Measurements from ENCODE around the gene NPFFR2.
"Not testable (repeated sequence)": the region's sequence is repeated elsewhere in the genome, so short reads cannot be mapped to it uniquely, and the experiment has no call there.

The NPFFR2 gene

DNA sequence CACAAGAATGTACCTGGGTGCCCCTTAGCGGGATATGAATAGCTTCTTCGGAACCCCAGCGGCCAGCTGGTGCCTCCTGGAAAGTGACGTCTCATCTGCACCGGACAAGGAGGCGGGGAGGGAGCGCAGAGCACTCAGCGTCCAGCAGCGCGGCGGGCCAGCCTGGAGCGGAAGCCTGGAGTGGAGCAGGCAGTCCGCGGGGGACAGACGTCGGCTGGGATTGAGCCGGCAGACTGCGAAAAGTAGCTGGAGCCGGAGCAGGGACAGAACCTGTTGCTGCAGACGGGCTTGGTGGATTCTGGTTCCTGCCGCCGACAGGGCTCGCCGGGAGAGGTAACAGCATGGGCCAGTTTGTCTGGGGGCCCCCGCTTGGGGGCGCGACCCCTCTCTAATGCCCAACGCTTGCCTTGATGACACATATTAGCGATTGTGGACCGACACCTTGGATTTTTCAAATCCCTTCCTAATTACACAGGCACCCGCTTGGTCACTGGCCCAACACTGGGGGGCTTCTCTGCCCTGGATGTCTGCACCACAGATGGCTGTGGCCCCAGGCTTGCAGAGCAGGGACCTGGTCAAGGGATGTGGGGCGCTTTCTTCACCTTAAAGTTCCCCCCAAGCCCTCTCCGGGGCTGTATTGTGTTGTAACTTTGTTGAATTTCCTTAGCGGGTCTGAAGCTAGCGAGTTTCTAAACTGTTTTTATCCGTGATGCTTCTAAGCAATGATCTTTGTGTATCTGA is at the start of gene NPFFR2:
Gene NPFFR2 (plus strand): TSS at position 133 of the 741 bp plus-strand sequence. CDS start 96,592 bp downstream, outside the sequence.
- DNase-seq, result no peak

DNA sequence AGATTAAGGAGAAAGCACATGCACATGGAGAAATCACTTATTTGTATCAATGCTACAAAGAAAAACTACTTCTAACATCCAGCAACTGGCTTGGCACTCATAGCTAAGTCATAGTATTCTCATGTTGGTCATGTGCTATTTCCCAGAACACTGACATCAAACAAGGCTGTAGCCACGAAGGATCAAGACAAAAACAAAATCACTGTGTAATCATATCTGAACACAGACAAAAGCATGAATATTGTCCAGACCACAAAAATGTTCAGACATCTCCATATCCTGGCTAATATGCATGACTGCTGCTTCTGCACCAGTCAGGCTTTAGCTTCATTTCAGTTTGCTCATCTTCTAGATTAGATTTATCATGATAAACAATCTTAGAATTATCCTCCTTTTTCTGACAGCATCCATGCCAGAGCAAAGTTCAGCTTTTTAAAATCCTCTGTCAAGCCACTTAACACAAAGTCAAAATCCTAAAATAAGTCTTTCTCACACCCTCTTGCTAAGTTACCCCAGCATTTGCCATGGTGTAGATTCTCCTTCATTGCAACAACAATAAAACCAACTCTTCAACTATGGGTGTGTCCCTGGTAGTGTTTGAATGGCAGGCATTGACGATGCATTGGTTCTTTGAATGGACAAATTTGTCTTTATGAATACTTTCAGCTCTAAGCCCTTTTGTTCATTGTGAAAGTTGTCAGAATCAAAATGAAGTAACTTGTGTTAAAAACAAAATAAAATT is 39.1 kb upstream of the NPFFR2 start:
- DNase-seq, result no peak

DNA sequence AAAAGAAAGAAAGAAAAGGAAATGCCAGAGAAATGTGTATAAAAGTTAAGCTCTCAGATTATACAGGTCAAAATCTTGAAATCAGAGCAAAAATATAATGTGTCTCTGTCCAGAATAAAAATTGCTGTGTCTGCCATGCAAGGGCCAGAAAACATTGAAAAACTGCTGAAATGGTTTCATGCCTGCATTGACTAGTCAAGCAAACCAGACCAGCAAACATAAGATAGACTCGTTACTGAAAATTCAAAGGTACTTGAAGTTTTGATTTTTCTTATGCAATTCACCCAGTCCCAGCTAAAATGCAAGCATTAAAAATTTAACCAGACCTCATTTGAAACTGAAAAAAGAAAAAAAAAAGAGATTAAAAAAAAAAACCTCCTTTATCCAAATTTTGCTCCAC is 37.2 kb upstream of the NPFFR2 start:
- no peak for DNase-seq

DNA sequence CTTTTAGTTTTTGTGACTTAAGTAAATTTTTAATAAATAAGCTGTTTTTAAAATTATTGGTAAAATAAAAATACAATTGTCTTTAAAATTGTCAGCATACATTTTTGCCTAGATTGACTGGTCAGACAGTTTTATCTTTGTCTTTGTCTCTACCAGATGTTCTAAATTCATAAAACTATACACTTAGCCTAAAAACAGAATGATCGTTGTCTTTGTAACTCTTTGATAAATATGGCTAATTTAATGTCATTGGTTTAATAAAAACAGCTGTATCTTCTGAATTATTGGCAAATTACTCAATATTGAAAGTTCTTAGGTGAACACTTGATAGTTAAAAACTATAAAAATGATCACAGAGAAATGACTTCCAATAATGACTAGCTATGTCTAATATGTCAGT is 36.5 kb upstream of the NPFFR2 start:
- DNase-seq, result no peak

DNA sequence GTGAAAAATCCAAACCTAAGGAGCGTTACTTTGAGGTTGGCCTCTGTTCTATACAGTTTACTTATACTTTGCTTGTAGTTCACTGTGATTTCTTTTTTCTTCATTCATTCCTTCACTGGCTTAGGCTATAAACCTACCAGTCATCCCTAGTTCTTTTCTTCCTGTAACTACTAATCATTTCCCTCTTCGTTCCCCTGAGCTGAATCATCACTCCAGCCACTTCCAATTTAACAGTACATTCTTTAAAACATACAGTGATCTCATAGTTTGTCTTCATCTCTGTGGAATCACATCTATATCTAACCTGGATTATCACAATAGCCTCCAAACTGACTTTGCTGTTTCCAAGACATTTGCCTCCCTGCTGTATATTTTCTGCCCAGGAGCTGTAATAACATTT is 25.2 kb upstream of the NPFFR2 start:
- DNase-seq, result no peak

DNA sequence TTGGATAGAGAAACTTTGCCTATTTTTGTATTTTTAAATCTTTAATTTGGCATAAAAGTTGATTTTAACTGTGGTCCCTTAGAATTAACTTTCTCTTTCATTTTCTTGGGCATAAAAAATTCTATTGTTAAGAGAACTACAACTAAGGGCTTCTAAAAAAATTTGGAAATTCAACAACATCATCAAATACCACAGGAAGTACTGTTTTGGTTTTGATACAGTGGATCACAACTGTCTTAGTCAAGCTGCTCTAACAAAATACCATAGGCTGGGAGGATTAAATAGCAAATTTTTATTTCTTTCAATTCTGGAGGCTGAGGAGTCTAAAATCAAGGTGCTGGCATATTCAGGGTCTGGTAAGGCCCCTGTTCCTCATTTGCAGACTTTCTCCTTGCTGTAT is 19.9 kb upstream of the NPFFR2 start:
- no peak for DNase-seq

DNA sequence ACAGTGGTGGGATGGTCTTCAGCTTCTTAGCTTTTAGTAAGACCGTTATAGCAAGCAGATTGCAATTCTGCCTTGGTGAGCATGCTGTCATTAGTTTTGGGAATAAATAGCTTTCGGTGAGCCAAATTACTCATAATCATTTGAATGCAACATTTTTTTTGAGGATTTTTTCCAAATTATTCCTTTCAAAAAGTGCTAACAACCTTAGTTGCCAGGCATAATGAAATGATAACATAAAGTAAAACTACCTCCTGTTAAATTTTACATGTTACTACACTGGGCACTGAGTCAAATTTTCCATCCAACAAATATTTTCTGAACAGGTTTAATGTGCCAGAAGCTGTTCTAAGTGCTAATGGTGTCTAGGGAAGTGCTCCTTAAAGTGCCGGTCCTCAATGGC is 15.8 kb upstream of the NPFFR2 start:
- no peak for DNase-seq

DNA sequence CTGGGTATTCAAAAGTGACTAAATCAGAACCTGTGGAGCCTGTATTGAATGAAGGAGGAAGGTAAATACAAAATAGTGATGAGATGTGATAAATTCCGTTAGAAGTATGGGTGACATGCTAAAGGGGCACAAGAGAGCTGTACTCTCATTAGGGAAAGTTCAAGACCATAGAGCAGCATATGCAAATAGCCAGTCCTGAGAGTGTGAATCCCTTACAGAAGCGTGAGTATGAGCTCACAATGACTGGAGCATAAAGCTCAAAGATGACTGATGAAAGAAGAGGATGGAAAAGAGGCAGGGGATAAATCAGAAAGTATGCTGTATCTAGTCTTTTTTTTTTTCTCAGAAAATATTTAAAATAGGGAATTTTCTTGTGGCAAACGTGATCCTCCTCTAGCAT is 12.1 kb upstream of the NPFFR2 start:
- DNase-seq, result no peak

DNA sequence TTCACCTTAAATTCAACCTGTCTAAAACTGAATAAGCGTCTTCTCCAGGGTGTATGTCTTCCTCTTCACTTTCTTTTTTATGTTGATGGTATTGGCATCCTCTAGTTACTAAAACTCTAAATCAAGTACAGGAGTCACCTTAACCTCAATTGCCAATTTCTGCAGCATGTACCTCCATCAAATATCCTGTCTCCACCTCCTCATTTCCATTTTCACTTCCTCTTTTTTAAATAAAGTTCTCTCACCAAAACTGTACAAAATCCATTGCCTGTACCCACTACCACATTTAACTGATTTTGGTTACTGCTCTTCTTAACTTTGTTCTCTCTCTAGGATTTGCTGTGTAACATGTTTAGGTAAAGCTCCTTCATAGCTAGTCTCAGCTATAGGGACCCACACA is 9.2 kb upstream of the NPFFR2 start:
- no peak for DNase-seq

DNA sequence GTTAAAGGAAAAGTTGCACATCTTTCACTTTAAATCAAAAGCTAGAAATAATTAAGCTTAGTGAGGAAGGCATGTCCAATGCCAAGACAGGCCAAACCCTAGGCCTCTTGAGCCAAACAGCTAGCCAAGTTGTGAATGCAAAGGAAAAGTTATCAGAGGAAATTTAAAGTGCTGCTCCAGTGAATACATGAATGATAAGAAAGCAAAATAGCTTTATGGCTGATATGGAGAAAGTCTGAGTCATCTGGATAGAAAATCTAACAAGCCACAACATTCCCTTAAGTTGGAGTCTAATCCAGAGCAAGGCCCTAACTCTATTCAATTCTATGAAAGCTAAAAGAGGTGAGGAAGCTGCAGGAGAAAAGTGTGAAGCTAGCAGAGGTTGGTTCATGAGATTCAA is 23.8 kb downstream of the NPFFR2 start:
- no peak for DNase-seq

DNA sequence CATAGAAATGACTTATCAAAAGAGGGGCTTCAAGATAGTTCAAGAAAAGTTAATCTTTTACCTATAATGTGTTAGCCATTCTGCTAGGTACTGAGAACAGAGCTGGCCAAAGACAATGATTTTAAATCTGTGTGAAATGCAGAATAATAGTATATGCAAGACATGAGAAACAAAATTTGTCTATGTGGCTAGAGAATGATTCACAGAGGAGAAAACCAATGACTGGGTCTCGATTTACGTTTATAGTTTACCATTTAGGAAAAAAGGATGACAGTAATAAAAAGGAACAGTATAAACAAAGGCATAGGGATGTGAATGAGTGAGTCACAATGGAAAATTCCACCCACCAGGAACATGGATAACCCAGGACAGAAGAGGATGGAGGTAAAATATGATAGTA is 31.9 kb downstream of the NPFFR2 start:
- no peak for DNase-seq

DNA sequence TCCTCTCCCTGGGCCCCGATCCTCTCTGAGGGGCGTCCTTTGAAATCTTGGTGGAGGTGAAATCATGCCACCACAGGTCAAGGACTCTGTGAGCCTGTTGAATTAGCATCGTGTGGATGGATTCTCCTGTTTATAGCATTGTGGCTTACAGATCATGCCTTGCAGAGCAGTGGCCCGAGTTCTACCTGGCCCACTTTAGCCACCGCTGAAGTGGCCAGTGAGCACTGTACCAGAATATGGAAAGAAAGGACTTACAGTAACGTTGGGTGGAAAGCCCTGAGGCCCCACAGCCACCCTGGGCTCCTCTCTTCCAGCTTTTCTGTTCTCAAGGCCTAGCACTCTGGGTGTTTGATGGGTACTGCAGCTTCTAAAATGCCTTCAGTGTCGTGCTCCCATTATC is 35.3 kb downstream of the NPFFR2 start:
- no peak for DNase-seq

DNA sequence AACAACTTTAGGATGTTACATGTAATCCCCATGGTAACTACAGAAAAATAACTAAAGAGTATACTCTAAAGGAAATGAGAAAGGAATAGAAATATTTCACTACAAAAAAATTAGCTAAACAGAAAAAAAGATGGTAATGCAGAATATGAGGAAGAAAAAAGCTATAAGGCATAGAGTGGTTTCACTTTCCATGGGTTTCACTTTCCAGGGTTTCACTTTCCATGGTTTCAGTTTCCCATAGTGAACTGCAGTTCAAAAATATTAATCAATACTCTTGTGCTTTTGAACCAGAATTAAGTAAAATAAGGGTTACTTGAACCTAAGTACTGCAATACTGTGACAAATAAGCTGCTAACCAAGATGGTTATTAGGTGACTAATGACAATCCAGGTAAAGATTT is 42.0 kb downstream of the NPFFR2 start:
- no peak for DNase-seq

DNA sequence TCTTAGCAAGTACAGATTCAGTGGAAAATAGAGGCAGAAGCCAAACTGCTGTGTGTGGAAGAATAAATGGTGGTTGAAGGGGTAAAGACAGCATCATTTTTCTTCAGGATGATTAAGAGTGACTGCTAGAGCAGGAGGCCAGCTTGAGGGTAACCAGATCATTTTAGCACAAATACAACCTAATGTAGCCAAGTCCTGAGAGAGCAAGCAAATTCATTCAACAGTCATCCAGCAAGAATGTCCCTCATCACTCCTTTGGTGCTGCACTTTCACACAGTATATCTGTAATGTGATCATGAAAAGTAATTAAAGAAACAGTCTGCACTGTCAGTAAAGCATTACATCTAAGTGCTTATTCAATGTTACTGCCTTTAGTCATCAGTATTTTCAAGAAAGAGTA is 44.8 kb downstream of the NPFFR2 start:
- no peak for DNase-seq

DNA sequence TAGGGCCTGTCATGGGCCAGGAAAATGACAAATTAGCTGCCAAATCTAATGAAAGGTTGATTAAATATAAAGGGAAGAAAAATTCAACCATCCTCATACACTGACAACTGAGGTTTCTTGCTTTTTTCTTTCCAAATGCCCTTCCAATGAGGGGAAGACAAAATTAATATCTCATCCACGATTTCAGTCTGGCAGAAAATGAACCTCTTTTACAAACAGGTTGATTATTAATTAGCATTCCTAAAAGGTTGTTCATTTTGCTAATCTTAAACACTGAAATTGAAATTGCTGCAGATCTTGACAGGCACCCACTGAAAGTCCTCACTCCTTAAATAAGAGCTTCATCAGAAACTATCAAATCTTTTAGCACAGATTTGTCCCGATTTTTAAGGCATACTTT is 45.5 kb downstream of the NPFFR2 start:
- no peak for DNase-seq

DNA sequence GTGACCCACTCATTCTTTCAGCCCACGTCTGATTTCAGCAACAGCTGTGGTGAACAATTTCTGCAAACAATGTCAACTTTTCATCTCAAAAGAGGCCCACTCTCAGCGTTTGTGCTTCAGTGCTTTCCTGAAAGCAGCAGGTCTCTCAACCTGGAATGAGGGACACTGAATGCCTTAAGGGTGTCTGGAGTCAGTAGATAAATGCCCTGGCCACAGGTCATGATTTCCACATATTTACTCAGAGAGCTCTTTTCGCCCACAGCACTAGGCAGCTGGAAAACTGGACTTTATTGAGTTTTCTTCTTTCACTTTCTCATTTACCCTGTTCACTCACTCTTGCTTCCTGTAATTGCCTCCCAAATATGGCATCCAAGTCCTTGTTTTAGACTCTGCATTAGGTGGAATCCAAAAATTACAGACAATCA is 52.8 kb downstream of the NPFFR2 start:
- DNase-seq, result no peak

DNA sequence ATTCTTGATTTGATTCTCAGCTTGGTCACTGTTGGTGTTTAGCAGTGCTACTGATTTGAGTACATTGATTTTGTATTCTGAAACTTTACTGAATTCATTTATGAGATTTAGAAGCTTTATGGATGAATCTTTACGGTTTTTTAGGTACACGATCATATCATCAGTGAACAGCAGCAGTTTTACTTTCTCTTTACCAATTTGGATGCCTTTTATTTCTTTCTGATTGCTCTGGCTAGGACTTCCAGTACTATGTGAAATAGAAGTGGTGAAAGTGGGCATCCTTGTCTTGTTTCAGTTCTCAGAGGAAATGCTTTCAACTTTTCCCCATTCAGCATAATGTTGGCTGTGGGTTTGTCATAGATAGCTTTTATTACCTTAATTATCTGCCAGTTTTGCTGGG is 58.8 kb downstream of the NPFFR2 start:
- not testable (repeated sequence) for DNase-seq

DNA sequence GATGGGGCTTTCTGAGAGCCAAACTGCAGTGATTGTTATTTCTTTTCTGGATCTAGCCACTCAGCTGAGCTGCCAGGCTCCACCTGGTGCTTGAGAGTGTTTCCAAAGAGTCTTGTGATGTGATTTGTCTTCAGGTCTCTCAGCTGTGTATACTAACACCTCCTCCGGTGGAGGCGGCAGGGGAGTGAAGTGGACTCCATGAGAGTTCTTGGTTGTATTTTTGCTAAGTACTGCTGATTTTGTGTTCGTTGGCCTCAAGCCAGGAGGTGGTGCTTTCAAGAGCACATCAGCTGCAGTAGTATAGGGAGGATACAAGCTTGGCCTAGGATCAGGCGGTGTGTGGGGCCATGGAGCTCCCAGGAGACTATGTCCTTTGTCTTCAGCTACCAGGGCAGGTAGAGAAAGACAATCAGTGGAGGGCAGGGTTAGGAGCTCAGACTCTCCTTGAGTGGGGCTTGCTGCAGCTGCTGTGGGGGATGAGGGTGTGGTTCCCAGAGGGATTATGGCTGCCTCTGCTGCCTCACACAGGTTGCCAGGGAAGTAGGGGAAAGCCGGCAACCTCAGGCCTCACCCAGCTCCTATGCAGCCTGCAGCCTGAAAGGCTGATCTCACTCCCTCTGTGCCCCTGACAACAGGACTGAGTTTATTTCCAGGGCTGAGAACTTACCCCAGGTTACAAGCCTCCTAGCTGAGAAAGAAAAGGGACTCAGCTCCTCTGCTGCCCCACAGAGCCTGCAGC is 62.4 kb downstream of the NPFFR2 start:
- no peak for DNase-seq

DNA sequence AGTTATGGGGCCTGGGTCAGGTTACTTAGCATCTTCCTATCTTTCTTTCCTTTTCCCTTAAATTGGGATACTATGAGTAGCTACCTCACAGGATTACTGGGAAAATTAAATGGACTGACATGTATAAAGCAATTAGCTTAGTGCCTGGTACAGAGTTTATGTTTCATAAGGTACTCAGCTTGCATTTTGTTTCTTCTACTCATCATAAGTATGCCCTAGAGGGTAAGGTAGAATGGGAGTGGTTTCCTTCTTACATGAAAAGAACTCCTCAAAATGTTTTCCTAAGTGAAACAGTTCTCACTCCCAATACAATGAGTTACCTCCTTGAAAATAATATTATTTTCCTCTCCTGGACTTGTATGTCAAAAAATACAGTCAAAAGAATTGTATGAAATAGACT is 75.7 kb downstream of the NPFFR2 start:
- no peak for DNase-seq

DNA sequence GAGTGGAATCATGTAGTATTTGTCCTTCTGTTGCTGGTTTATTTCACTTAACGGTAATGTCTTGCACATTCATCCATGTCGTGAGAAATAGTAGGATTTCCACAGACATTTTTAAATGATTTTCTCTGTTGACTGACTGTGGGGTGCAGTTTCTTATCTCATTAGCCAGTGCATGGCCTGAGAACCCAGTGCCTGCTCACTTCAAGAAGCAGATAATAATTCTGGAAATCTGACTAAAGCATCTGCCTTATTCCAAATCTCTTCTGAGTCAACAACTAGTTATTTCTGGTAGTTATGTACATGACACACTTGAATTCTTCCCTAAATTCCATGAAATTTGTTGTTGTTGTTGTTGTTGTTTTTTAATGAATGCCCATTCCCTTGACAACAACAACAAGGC is 77.6 kb downstream of the NPFFR2 start:
- no peak for DNase-seq

DNA sequence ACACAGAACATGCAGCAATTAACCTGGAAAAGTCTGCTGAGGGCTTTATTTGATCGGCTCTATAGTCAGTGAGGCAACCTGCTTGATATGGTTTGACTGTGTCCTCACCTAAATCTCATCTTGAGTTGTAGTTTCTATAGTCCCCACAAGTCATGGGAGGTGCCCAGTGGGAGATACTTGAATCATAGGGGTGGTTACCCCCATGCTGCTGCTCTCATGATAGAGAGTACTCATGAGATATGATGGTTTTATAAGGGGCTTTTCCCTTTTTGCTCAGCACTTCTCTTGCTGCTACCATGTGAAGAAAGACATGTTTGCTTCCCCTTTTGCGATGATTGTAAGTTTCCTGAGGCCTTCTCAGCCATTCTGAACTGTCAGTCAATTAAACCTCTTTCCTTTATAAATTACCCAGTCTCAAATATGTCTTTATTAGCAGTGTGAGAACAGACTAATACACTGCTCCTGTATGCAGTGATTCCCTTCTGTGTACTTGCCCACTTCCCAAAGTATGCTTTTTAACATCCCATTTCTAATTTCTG is 78.2 kb downstream of the NPFFR2 start:
- no peak for DNase-seq

DNA sequence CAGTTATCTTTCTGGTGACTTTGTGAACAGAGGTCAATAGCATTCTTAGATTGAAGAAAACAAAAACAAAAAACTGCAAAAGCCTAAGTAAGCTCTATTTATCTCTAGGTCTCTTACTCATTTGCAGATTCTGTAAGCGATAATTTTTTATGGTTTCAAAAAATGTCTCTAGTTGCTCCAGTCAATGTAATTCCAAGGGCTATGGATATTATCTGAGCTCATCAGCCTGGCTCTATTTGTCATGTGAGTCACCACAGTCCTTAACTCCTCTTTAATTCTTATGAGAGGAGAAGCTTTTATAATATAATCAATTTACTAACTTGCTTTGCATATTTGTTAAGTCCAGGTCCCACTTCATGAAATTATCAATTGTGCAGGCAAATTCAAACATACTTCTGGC is 79.1 kb downstream of the NPFFR2 start:
- no peak for DNase-seq

DNA sequence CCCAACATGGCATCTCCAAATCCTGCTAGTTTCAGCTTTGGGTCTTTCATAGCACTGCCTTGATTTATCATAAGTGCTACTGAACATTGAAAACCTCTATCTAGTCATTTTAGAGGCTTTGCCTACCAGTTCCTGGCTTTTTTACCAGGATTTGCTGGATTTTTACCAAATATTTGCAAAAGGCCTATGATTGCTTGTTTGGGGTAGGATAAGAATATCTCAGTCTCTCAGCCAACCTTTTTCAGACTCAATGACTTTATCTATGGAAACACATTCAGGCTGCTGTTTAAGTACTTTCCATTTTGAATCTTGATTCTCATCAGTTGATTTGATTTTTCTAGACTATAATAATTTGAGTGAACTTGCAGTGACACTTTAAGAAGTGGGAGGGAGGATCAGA is 80.1 kb downstream of the NPFFR2 start:
- no peak for DNase-seq
